ENCODE results near the gene ARHGAP20. TPM values are rescaled to one million over a fixed set of nuclear protein-coding genes. Genes with fewer than 3 reads are reported as not detected.

ARHGAP20 gene
- total RNA-seq, 1 experiment from 2014 or later = 0.05 TPM

DNA sequence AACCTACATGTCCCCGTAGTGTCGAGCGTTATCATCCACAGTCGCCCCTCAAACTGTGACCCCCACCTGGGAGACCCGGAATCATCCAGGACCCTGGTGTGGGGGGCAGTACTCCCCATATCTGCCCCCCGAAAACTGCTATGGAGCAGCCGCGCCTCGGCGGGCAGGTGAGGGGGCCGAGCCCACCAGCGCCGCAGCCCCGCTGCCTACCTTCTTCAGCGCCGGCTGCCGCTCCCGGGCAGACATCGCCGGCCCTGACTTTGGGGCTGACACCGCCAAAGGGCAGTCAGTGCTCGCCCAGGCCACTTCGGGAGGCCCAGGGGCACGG, 825 bp downstream of the ARHGAP20 start:
- H3K4me3 Mint-ChIP-seq (ENCODE audit: unreplicated experiment) = peak overlapping the region; percentile 70

DNA sequence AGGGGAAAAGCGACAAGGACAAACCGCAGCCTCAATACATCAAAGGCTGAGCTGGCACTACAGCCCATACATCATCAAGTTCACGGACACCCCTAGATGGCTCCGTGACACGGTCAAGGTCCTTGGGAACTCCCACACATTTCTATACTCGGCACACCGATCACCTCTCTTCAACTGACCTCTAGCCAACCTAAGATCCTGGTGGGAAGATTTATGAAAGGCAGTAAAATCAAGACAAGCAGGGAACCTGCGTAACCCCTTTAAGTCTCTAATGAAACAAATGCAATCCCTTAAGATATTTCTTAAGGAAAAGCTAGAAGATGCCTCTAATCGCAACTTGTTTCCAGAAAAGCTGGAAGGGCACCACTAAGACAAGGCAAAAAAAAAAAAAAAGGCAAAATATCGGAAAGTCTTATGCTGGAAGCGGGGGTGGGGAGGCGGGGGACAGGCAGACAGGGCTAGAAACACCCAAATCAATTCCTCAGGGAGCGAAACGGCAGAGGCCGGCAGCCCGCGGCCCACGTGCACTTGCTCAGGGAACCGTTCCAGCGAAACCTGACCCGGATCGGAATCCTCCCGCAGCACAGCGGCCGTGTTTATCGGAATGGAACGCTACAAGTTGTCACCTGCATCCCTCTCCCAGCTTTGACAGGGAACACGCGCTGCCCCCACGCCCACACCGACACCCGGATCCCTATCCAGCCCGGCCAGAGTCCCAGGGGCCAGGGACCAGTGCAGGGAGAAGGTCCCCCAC, 1.4 kb downstream of the ARHGAP20 start:
- H3K27me3 ChIP-seq (replicated peaks; ENCODE audit: control insufficient read depth, insufficient read depth, low read length) = peaks cover 12% of the 10 kb centered on the region
- DNase-seq = peak in 1 of 2 experiments; percentile 28
- peak overlapping the region; percentile 65 for H3K4me3 Mint-ChIP-seq (ENCODE audit: unreplicated experiment)

More for the DNA sequence above, 825 bp downstream of the ARHGAP20 start:
- no peak for DNase-seq
- CTCF ChIA-PET = no interaction called here
- Histone ChIP-seq H3K36me3 (ENCODE audit: control insufficient read depth, insufficient read depth, low read length) (no peaks in the 10 kb centered on the region), H3K27me3 (replicated peaks; ENCODE audit: control insufficient read depth, insufficient read depth, low read length) (peaks cover 12% of the 10 kb centered on the region), H3K4me3 (ENCODE audit: low read depth, low read length) (peak overlapping the region; percentile 40), H3K9me3 (no peaks in the 10 kb centered on the region), H3K4me1 (peaks cover 19% of the 10 kb centered on the region)
- intact Hi-C loops (cut with micrococcal nuclease; ENCODE audit: unreplicated experiment) = loop anchor here (5.0 to 10.0 kb wide), 3 partner anchors 144 to 713 kb away; no protein-coding TSS in a partner anchor
- H3K27me3 Mint-ChIP-seq (ENCODE audit: insufficient read depth, unreplicated experiment) = peaks cover 46% of the 10 kb centered on the region
- H3K27ac Mint-ChIP-seq (ENCODE audit: unreplicated experiment) = no peak overlapping the region
- no peaks in the 10 kb centered on the region for H3K36me3 Mint-ChIP-seq (ENCODE audit: insufficient read depth, unreplicated experiment)
- H3K4me1 Mint-ChIP-seq (ENCODE audit: low read depth, unreplicated experiment) = peaks cover 14% of the 10 kb centered on the region
- TF ChIP-seq, protein P1, sequence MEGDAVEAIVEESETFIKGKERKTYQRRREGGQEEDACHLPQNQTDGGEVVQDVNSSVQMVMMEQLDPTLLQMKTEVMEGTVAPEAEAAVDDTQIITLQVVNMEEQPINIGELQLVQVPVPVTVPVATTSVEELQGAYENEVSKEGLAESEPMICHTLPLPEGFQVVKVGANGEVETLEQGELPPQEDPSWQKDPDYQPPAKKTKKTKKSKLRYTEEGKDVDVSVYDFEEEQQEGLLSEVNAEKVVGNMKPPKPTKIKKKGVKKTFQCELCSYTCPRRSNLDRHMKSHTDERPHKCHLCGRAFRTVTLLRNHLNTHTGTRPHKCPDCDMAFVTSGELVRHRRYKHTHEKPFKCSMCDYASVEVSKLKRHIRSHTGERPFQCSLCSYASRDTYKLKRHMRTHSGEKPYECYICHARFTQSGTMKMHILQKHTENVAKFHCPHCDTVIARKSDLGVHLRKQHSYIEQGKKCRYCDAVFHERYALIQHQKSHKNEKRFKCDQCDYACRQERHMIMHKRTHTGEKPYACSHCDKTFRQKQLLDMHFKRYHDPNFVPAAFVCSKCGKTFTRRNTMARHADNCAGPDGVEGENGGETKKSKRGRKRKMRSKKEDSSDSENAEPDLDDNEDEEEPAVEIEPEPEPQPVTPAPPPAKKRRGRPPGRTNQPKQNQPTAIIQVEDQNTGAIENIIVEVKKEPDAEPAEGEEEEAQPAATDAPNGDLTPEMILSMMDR (IDR thresholded peaks at IDR 0.05; ENCODE audit: insufficient read depth in 1 of 2, low read depth in 1 of 2, low read length in 1 of 2, severe bottlenecking in 1 of 2, unreplicated experiment in 1 of 2) = no peak
- no peaks in the 10 kb centered on the region for H3K9me3 Mint-ChIP-seq (ENCODE audit: unreplicated experiment)
- POLR2A ChIA-PET = no interaction called here
- BruUV-seq (replicated peaks) = no TSS peak

DNA sequence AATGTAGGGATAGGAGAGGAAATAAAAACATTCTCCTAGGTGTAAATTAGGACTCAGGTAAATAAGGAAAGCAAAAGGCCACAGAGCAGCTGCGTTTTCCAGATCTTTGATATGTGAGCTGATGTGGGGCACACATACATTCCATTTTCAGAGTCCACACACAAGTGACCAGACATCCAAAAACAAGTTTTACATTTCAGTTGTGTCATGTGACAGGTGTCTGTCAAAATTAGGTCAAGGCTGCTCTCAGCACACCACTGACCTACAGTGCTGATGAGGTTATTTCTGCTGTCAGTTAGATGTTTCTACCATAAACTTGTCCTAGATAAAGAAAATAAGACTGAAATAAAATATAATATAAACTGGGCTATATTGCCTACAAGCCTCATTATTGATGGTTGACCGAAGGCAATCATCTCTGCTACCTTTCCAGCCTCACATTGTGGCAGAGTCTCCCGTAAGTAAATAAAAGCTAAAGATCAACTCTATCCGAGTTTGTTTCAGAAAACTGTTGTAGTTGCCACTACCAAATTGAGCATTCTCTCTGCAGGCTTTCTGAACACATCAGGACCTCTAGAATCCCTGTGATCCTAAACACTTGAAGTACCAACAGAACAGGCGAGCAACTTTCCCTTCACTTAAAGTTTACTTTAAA, 7.9 kb downstream of the ARHGAP20 start:
- no peaks in the 10 kb centered on the region for H3K36me3 Mint-ChIP-seq (ENCODE audit: insufficient read depth, unreplicated experiment)
- intact Hi-C loops (cut with micrococcal nuclease; ENCODE audit: unreplicated experiment) = no loop called here
- Histone ChIP-seq H3K27me3 (replicated peaks; ENCODE audit: control insufficient read depth, insufficient read depth, low read length) (no peaks in the 10 kb centered on the region), H3K9me3 (no peaks in the 10 kb centered on the region), H3K36me3 (ENCODE audit: control insufficient read depth, insufficient read depth, low read length) (no peaks in the 10 kb centered on the region), H3K4me3 (ENCODE audit: low read depth, low read length) (no peak overlapping the region), H3K4me1 (no peaks in the 10 kb centered on the region)
- no peaks in the 10 kb centered on the region for H3K9me3 Mint-ChIP-seq (ENCODE audit: unreplicated experiment)
- no peak overlapping the region for H3K27ac Mint-ChIP-seq (ENCODE audit: unreplicated experiment)
- ChIA-PET CTCF (no interaction called here), POLR2A (no interaction called here)
- no peaks in the 10 kb centered on the region for H3K4me1 Mint-ChIP-seq (ENCODE audit: low read depth, unreplicated experiment)
- no TSS peak for BruUV-seq (replicated peaks)
- TF ChIP-seq, protein P1 (IDR thresholded peaks at IDR 0.05; ENCODE audit: insufficient read depth in 1 of 2, low read depth in 1 of 2, low read length in 1 of 2, severe bottlenecking in 1 of 2, unreplicated experiment in 1 of 2) = no peak
- DNase-seq = no peak
- H3K4me3 Mint-ChIP-seq (ENCODE audit: unreplicated experiment) = no peak overlapping the region
- H3K27me3 Mint-ChIP-seq (ENCODE audit: insufficient read depth, unreplicated experiment) = peaks cover 13% of the 10 kb centered on the region

More for the DNA sequence above, 1.4 kb downstream of the ARHGAP20 start:
- POLR2A ChIA-PET = no interaction called here
- TF ChIP-seq, protein P1 (IDR thresholded peaks at IDR 0.05; ENCODE audit: insufficient read depth in 1 of 2, low read depth in 1 of 2, low read length in 1 of 2, severe bottlenecking in 1 of 2, unreplicated experiment in 1 of 2) = no peak
- CTCF ChIA-PET = interaction anchor here (0.6 to 0.9 kb wide), 2 partner anchors 16 to 255 kb away, joined by 3 read pairs; no protein-coding TSS in a partner anchor
- Histone ChIP-seq H3K4me3 (ENCODE audit: low read depth, low read length) (no peak overlapping the region), H3K4me1 (peaks cover 19% of the 10 kb centered on the region), H3K9me3 (no peaks in the 10 kb centered on the region), H3K36me3 (ENCODE audit: control insufficient read depth, insufficient read depth, low read length) (no peaks in the 10 kb centered on the region)
- Mint-ChIP-seq H3K9me3 (ENCODE audit: unreplicated experiment) (no peaks in the 10 kb centered on the region), H3K36me3 (ENCODE audit: insufficient read depth, unreplicated experiment) (no peaks in the 10 kb centered on the region), H3K4me1 (ENCODE audit: low read depth, unreplicated experiment) (peaks cover 14% of the 10 kb centered on the region), H3K27me3 (ENCODE audit: insufficient read depth, unreplicated experiment) (peaks cover 46% of the 10 kb centered on the region), H3K27ac (ENCODE audit: unreplicated experiment) (no peak overlapping the region)
- intact Hi-C loops (cut with micrococcal nuclease; ENCODE audit: unreplicated experiment) = loop anchor here (5.0 to 10.0 kb wide), 3 partner anchors 144 to 714 kb away; no protein-coding TSS in a partner anchor
- no TSS peak for BruUV-seq (replicated peaks)
